Measurements from ENCODE around the gene GPR160. TPM values are rescaled to one million over a fixed set of nuclear protein-coding genes. Genes with fewer than 3 reads are reported as not detected.

Gene GPR160
- total RNA-seq, 2 donors from 2014 or later: 27.4 to 88.9 TPM

Small RNA genes within 50 kb of the gene (small RNA-seq; reads per million reads assigned to genes)
- 0 reads per million in 2 donors for gene RNU4-38P

Other genes starting within 250 kb of the GPR160 start
- under 1 TPM in 1 of 2 donors, not detected in 1; 0.74 TPM for gene LRRIQ4, start 225.1 kb upstream of the GPR160 start, total RNA-seq
- 1 to 10 TPM; 2.8 to 5.4 TPM for gene LRRC34, start 225.1 kb upstream of the GPR160 start, total RNA-seq
- gene LRRC31, start 168.1 kb upstream of the GPR160 start, total RNA-seq: 1 to 10 TPM in 1 of 2 donors, under 1 TPM in 1; 0.91 to 1.1 TPM
- gene SAMD7, start 126.4 kb upstream of the GPR160 start, total RNA-seq: 1 to 10 TPM in 1 of 2 donors, not detected in 1; 1.5 TPM
- gene SEC62, start 71.2 kb upstream of the GPR160 start, total RNA-seq: 10 to 100 TPM; 50.4 to 54.0 TPM
- 100 to 1,000 TPM in 1 of 2 donors, 10 to 100 TPM in 1; 34.5 to 100 TPM for gene PHC3, start 143.7 kb downstream of the GPR160 start, total RNA-seq
- gene PRKCI, start 184.4 kb downstream of the GPR160 start, total RNA-seq: 10 to 100 TPM; 44.6 to 74.4 TPM